HG02943 (cell line): ENCODE data around the gene FABP2.

Experiments
- ATAC-seq: cut with Tn5 transposase; IDR thresholded peaks from one replicate; pipeline ENCODE4 v1.9.1; 2021; ENCODE audit warnings: mild to moderate bottlenecking, low read depth, moderate library complexity; ENCODE audit not compliant: unreplicated experiment

The FABP2 gene

DNA sequence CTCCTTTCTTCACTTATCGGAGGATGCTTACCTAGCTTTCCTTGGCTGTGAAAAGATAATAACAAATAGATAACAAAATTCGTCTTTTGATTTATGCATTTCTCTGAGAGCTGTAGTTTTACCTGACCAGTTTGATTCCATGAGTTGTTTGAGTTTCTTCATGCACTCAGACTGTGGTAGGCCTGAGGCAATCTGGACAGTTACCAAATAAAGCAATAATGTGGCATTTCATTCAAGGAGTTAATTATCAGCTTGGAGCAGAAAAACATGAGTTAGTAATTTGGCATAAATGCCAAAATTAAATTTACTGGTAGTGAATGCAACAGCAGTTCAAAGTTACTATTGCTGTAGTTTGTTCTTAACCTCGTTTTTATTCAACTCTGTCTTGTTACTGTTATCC, 53.5 kb downstream of the FABP2 start:
- ATAC-seq = no peak
